HG03135 (cell line): ENCODE data around the gene GRPEL2.

Experiments used
- ATAC-seq: cut with Tn5 transposase; IDR thresholded peaks from one replicate; pipeline ENCODE4 v1.9.1; 2021; ENCODE audit warnings: mild to moderate bottlenecking, moderate library complexity; ENCODE audit not compliant: unreplicated experiment

Gene GRPEL2

GRCh38 chr5:149317281-149318048 is 27.8 kb upstream of the GRPEL2 start:
- no peak for ATAC-seq

- ATAC-seq: no peak
Observed at GRCh38 chr5:149319174-149319573, 26.1 kb upstream of the GRPEL2 start.

DNA sequence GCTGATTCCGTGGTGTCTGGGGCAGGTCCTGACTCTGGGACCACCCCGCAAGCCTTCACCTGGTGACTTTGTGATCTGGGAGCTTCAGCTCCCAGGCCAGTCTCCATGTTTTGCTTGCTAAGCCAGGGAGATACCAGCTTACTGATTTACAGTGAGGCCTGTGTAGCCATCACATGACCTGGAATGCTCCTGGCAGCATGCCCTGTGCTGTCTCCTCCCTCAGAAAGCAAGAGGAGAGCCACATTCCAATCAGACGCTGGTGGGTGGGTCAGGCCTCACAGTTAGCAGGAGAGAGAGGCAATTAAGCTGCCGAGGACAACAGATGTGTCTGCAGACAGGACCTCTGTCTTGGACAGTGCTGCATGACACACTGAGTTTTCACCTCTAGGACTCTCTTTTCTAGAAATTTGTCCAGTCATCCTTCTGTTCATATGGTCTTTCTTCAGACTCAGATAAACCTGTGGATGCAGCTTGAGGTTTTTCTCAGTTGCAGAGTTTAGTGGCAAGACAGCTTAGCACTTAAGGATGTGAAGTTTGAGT is 24.4 kb upstream of the GRPEL2 start:
- ATAC-seq: no peak

DNA sequence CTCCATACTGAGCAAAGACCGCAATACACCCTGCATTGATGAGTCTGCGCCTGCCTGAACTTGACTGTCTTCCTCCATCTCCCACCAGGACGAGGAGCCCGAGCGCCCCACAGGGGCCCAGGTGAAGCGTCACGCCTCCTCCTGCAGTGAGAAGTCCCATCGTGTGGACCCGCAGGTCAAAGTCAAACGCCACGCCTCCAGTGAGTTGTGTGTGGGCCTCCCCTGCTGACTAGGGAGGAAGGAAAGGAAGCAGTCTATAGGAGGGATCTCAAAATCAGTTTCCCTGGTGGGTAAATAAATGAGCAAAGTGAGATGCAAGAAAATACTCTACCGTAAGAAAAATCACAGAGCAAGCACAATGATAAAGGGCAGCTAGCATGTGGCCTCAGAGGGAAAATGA is 22.8 kb upstream of the GRPEL2 start:
- ATAC-seq: no peak

DNA sequence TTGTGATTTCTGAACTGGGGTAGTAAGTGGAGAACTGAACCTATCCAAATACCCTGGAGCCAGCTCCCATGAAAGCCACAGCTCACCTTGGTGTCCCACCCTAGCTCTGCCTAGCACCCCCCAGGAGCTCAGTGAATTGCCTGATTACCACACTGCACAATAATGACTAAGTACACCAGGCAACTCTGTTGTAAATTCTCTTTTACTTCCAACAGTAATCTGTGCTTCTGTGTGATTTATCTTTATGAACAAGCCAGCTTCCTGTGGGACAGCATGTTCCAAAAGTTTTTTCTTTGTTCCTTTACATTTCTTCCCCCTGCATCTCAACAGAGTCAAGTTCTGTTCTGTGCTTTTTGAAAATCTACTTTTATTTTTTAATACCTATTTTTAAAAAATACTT is 22.1 kb upstream of the GRPEL2 start:
- no peak for ATAC-seq

GRCh38 chr5:149323621-149324205 is 21.6 kb upstream of the GRPEL2 start:
- ATAC-seq: no peak

DNA sequence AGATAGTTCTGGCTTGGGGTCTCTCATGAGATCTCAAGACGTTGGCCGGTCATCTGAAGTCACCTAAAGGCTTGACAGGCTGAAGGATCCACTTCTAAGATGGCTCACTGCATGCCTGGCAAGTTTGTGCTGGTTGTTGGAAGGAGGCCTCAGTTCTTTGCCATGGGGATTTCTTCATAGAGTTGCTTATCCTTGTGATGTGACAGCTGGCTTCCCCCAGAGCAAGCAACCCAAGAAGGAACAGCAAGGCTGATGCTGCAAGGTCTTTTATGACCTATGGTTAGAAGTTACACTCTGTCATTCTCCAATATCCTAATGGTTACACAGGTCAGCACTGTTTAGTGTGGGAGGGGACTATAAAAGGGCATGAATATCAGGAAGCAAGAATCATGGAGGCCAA is 20.7 kb upstream of the GRPEL2 start:
- ATAC-seq: no peak

DNA sequence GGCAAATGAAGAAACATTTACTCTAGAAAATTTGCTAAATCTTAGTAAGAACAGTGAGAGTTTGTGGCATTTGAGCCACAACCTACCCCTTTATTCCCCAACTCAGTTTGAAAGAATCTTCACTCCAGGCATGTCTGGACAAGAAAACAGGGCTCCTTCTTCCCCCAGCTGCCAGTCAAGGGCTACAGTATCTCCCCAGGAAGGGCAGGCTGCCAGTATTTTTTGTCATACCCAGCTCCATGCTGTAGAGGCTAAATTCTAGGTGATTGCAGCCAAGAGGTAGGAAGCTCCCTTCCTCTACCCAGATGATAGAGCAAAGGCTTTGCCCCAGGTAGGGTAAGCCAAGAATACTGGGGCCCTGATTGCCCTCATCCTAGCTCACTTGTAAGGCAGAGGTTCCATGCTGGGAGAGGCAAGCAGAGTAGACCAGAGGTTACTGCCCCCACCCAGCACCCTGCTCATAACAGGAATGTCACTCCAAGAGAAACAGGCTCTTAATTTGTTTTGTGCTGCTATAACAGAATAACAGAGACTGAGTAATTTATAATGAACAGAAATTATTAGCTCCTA is 20.0 kb upstream of the GRPEL2 start:
- ATAC-seq: no peak

GRCh38 chr5:149325894-149326293 is 19.4 kb upstream of the GRPEL2 start:
- no peak for ATAC-seq

GRCh38 chr5:149326611-149327010 is 18.7 kb upstream of the GRPEL2 start:
- ATAC-seq: no peak

- no peak for ATAC-seq
Observed at GRCh38 chr5:149328177-149328576, 17.1 kb upstream of the GRPEL2 start.

- ATAC-seq: no peak
Observed at GRCh38 chr5:149333711-149334443, 11.4 kb upstream of the GRPEL2 start.

DNA sequence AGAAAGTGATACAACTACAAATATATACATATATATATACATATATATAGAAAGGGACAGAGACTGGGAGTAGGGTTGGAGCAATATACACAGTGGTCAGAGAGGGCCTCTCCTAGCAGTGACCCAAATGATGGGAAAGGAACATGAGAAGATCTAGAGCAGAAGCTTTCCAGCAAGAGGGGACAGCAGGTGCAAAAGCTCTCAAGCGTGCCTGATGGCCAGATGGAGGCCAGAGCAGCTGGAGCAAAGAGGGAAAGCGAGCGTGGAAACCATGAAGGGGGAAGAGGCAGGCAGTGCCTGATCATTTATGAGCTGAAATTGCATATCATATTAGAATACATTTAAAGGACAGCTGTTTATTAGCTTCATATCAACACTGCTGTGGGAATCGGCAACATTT is 7.6 kb upstream of the GRPEL2 start:
- ATAC-seq: no peak

GRCh38 chr5:149338364-149338763 is 6.9 kb upstream of the GRPEL2 start:
- no peak for ATAC-seq

DNA sequence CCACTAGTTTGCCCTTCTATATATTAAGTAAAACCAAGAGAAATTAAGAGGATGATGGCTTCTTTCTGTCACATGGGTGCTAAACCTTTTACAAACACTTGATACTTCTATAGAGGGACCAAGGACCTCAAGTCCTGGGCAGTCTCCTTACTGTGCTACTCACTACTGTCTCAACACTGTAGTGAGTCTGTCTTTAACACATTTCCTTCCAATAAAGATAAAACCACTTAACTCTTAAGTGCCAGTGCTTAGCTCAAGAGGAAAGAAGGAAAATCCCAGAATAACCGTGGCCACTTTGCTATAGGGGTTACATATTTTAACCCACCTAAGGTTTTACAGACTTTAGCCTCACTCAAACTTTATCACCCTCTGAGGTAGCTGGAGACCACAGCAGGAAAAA is 4.4 kb upstream of the GRPEL2 start:
- no peak for ATAC-seq

DNA sequence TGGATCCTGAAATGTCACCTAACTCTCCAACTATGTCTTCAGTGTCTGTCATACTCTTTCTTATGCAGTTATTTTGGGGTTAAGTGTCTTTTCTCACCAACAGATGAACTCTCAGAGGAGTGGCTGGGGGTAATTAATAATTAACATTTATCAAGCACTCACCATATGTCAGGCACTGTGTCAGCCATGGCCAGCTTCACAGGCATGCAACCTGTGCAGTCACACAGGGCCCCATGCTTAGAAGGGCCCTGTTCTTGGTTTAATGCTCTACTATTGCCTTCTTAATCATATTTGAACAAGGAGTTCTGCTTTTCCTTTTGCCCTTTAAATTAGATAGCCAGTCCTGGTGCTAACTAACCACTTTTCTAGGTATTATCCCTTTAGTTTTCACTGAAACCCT is 3.4 kb upstream of the GRPEL2 start:
- no peak for ATAC-seq

DNA sequence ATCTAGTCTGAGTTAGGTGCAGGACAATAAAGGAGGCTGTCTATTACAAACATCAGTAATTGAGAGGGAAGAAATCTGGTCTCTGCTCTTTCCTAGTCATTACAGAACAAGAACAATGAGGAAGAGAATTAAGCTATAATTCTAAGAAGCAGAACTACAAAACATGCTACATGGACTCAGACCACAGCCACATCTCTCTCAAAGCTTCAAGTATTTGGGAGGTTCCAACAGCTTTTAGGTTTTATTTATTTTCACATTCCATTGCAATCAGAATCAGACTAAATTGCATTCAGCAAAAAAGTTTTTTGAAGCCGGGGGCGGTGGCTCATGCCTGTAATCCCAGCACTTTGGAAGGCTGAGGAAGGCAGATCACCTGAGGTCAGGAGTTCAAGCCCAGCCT is 1.1 kb upstream of the GRPEL2 start:
- no peak for ATAC-seq

- ATAC-seq: peak; percentile 6
Observed at GRCh38 chr5:149345892-149346222, 558 bp downstream of the GRPEL2 start.

DNA sequence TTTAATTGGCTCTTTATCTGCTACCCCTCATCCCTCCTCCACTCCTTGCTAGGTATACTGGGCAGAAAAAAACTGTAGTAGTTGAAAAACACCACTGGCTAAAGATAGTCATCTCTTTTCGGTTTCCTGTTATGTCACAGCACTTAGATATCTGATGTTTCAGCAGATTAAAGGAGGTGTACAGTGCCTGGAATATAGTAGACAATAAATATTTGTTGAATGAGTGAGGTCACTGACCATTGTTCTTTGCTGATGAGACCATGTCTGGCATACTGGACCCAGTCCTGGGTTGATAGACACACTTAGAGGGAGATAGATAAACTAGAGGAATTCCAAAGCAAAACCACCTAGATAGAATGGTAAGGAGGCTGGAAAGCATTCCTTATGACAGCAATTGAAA is 3.2 kb downstream of the GRPEL2 start:
- ATAC-seq: no peak

DNA sequence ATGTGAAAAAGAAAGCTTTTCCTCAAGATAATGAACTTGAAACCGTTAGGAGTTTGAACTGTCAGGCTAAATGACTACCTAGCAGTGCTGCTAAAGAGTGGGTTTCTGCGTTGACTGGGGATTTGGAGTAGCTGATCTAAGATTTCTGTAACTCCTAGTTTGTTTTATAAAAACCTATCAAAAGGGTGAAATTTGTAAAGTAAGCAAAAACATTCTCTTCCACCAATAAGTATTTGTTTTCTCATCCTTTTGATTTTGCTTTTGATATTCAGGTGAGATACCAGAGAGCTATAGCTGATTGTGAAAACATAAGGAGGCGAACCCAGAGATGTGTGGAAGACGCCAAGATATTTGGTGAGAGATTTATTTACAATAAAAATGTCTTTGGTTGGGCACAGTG is 4.1 kb downstream of the GRPEL2 start:
- no peak for ATAC-seq

GRCh38 chr5:149352169-149352568 is 6.9 kb downstream of the GRPEL2 start:
- no peak for ATAC-seq

DNA sequence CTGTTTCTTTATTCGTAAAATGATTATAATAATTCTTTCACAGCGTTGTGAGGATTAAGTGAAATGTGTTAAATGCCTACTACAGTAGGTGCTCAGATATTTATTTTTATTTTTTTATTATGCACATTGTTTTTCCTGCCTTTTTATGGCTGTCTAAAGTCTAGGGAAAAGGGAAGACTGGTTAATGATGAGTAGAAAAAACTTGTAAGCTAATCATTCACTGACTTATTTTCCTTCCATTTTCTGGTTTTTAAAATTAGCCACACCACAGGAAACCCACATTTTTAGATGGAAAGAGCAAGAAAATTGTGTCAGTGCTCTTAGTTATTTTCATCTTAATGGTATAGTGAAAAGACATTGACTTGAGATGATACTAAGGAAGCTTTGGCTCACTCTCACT is 8.6 kb downstream of the GRPEL2 start:
- ATAC-seq: no peak
